ENCODE results near the gene RSPH9.
A peak's percentile ranks its signal among the peaks of the same experiment; 100 is the strongest.

The RSPH9 gene

GRCh38 chr6:43668151-43669028 lies 23.6 kb downstream of the RSPH9 start:
- DNase-seq (ENCODE audit: low spot score), result peak; percentile 35

- no peak for DNase-seq (ENCODE audit: low spot score)
Measured at GRCh38 chr6:43669050-43669921, 24.4 kb downstream of the RSPH9 start.

GRCh38 chr6:43669922-43670622 lies 25.2 kb downstream of the RSPH9 start:
- DNase-seq (ENCODE audit: low spot score), result no peak

GRCh38 chr6:43670623-43670986 lies 25.8 kb downstream of the RSPH9 start:
- DNase-seq (ENCODE audit: low spot score), result no peak

- no peak for DNase-seq (ENCODE audit: low spot score)
Measured at GRCh38 chr6:43671011-43671800, 26.4 kb downstream of the RSPH9 start.

GRCh38 chr6:43671801-43672690 lies 27.2 kb downstream of the RSPH9 start:
- no peak for DNase-seq (ENCODE audit: low spot score)

GRCh38 chr6:43673444-43674084 lies 28.7 kb downstream of the RSPH9 start:
- DNase-seq (ENCODE audit: low spot score), result no peak

GRCh38 chr6:43674291-43674690 lies 29.5 kb downstream of the RSPH9 start:
- DNase-seq (ENCODE audit: low spot score), result no peak

GRCh38 chr6:43674921-43675320 lies 30.1 kb downstream of the RSPH9 start:
- DNase-seq (ENCODE audit: low spot score), result no peak

GRCh38 chr6:43676962-43677606 lies 32.2 kb downstream of the RSPH9 start:
- DNase-seq (ENCODE audit: low spot score), result no peak

- DNase-seq (ENCODE audit: low spot score), result no peak
Measured at GRCh38 chr6:43677759-43678158, 32.9 kb downstream of the RSPH9 start.

GRCh38 chr6:43678341-43678740 lies 33.5 kb downstream of the RSPH9 start:
- no peak for DNase-seq (ENCODE audit: low spot score)

GRCh38 chr6:43679057-43679456 lies 34.2 kb downstream of the RSPH9 start:
- no peak for DNase-seq (ENCODE audit: low spot score)

- no peak for DNase-seq (ENCODE audit: low spot score)
Measured at GRCh38 chr6:43680308-43681200, 35.7 kb downstream of the RSPH9 start.

- DNase-seq (ENCODE audit: low spot score), result no peak
Measured at GRCh38 chr6:43681303-43681702, 36.5 kb downstream of the RSPH9 start.

GRCh38 chr6:43682724-43683429 lies 38.0 kb downstream of the RSPH9 start:
- no peak for DNase-seq (ENCODE audit: low spot score)

- no peak for DNase-seq (ENCODE audit: low spot score)
Measured at GRCh38 chr6:43683708-43684455, 39.0 kb downstream of the RSPH9 start.

Data from CD4-positive, alpha-beta T cell treated with Interleukin-6 at 100 ng/mL for 8 hours (primary cell).